OCI-LY1 (cell line): ENCODE results near the gene PTCH1.

ENCODE experiments used
- EZH2 ChIP-seq: fragments of 200-600 bp; sonication (generic), shearing (Covaris generic); IDR thresholded peaks from 2 replicates; pipeline ENCODE4 v1.8.0; 2017; ENCODE audit warnings: borderline replicate concordance, mixed run types, mild to moderate bottlenecking, antibody characterized with exemption, low read length, moderate library complexity, mixed read lengths
- TF ChIP-seq, protein P1 (sequence below): fragments of 200-600 bp; sonication (generic), shearing (Covaris generic); IDR thresholded peaks from 2 replicates; pipeline ENCODE4 v1.5.1; 2017; ENCODE audit warnings: mild to moderate bottlenecking, antibody characterized with exemption, low read length, moderate library complexity, mixed read lengths

DNA sequence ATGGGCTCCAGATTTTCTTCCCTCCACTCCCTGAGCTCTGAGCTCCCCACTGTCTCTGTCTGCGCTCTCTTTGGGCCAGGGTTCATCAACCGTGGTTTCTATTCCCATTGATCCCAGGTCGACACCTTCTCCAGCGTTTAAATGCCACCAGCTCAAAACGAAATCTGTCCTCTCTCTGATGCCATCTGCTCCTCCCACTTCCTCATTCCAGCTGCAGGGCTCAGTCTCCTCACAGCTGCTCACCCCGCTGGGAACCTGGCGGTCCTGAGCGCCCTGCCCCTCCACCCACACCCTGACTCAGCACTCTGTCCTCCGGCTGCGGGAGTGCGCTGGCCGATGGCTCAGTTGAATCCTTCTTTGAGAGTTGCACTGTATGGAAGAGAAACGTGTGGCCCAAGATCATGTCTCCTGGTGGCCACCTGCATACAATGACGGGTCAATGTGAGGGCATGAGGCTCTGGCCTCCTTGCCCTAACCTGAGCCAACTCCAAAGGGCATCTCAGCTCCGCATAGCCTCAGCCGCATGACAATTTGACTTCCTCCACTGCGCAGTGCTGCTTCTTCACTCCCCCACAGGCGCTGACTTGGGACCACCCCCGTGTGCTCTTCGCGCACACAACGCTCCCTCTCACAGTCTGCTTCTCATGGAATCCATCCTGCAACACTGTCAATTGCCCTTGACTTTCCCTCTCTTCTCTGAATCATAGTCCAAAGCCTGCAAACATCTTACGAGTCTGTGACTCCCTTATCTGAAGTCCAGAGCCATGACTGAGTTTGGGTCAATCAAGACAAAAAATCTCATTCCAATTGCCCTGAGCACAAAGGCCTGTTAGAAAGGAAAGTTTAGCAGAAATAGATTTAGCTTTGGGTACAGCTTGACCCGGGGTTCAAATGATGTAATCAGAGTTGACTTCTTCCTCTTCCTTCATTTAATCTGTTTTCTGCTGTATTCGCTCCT lies 82.4 kb downstream of the PTCH1 start:
- TF ChIP-seq, protein P1, sequence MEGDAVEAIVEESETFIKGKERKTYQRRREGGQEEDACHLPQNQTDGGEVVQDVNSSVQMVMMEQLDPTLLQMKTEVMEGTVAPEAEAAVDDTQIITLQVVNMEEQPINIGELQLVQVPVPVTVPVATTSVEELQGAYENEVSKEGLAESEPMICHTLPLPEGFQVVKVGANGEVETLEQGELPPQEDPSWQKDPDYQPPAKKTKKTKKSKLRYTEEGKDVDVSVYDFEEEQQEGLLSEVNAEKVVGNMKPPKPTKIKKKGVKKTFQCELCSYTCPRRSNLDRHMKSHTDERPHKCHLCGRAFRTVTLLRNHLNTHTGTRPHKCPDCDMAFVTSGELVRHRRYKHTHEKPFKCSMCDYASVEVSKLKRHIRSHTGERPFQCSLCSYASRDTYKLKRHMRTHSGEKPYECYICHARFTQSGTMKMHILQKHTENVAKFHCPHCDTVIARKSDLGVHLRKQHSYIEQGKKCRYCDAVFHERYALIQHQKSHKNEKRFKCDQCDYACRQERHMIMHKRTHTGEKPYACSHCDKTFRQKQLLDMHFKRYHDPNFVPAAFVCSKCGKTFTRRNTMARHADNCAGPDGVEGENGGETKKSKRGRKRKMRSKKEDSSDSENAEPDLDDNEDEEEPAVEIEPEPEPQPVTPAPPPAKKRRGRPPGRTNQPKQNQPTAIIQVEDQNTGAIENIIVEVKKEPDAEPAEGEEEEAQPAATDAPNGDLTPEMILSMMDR: no peak
- no peak for TF ChIP-seq EZH2
